AG09319 (cell line): ENCODE data around the gene CMYA5.
"Not testable (repeated sequence)": the region's sequence is repeated elsewhere in the genome, so short reads cannot be mapped to it uniquely, and the experiment has no call there.

ENCODE experiments used
- DNase-seq: peaks from one replicate; pipeline ENCODE4 v3.0.0-alpha.2; 2010; ENCODE audit warnings: low read depth; ENCODE audit errors: extremely low read depth
- TF ChIP-seq, protein P1 (sequence below): IDR thresholded peaks from 2 replicates; pipeline ENCODE4 v1.5.1; 2011; ENCODE audit warnings: low read depth, mild to moderate bottlenecking, inconsistent platforms, low read length, moderate library complexity

Gene CMYA5

DNA sequence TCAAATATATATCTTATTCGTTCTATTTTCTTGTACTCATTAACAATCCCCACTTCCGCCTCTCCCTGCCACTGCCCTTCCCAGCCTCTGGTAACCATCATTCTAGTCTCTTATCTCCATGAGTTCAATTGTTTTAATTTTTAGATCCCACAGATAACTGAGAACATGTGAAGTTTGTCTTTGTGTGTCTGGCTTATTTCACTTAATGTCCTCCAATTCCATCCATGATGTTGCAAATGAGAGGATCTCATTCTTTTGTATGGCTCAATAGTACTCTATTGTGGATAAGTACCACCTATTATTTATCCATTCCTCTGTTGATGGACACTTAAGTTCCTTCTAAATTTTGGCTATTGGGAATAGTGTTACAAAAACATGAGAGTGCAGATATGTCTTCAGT is 17.2 kb upstream of the CMYA5 start:
- no peak for DNase-seq
- TF ChIP-seq, protein P1, sequence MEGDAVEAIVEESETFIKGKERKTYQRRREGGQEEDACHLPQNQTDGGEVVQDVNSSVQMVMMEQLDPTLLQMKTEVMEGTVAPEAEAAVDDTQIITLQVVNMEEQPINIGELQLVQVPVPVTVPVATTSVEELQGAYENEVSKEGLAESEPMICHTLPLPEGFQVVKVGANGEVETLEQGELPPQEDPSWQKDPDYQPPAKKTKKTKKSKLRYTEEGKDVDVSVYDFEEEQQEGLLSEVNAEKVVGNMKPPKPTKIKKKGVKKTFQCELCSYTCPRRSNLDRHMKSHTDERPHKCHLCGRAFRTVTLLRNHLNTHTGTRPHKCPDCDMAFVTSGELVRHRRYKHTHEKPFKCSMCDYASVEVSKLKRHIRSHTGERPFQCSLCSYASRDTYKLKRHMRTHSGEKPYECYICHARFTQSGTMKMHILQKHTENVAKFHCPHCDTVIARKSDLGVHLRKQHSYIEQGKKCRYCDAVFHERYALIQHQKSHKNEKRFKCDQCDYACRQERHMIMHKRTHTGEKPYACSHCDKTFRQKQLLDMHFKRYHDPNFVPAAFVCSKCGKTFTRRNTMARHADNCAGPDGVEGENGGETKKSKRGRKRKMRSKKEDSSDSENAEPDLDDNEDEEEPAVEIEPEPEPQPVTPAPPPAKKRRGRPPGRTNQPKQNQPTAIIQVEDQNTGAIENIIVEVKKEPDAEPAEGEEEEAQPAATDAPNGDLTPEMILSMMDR = no peak

DNA sequence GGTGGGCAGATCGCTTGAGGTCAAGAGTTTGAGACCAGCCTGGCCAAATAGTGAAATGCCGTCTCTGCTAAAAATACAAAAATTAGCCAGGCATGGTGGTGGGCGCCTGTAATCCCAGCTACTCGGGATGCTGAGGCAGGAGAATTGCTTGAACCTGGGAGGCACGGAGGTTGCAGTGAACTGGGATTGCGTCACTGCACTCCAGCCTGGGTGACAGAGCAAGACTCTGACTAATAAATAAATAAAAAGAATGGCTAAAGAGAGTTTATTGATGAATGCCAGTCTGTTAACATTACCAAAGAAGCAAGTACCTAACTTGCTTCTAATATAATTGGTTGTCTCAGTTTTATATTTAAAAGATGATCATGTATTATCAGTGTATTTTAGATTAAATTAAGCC is 13.3 kb upstream of the CMYA5 start:
- DNase-seq = not testable (repeated sequence)

DNA sequence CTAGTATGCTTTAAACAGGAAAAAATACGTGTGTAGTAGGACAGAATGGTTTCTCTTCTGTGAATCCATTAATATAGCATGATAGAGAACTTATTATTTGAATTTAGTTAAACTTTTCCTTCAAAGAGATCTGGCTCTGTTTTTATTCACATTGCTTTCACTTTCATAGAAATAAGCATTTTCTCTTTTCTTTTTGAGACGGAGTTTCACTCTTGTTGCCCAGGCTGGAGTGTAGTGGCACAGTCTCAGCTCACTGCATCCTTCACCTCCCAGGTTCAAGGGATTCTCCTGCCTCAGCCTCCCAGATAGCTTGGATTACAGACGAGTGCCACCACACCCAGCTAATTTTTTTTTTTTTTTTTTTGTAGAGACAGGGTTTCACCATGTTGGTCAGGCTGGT is 7.5 kb upstream of the CMYA5 start:
- not testable (repeated sequence) for DNase-seq

DNA sequence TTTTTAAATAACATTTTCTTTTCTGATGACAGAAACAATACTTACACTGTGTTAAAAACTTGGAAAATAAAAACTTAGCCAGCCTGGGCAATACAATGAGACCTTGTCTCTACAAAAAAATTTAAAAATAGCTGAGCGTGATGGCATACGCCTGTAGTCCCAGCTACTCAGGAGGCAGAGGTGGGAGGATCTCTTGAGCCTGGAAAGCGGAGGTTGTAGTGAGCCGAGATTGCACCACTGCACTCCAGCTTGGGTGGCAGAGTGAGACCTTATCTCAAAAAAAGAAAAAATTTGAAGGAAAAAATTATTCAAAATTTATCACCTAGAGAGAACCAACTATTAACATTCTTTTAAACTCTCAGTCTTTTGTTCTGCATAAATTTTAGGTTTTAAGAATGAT is 4.9 kb upstream of the CMYA5 start:
- no peak for DNase-seq
- TF ChIP-seq, protein P1 = no peak

DNA sequence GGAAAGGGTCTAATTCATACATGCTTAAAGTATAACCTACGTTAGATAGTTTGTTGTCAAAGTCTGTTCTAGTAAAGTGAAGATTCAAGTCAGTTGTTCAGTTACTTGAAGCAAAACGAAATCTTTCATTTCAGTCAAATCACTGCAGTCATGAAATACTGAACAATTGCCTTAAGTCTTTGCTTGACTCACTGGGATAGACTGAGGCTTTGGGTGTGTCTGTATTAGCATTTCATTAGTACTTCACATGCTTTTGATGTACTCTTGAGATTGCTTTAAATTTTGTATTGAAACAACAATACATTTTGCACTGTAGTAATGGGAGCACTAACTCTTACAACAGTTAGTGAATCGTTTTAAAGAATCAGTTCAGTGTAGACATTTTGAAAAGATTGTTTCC is 4.0 kb upstream of the CMYA5 start:
- no peak for DNase-seq
- TF ChIP-seq, protein P1 = no peak

DNA sequence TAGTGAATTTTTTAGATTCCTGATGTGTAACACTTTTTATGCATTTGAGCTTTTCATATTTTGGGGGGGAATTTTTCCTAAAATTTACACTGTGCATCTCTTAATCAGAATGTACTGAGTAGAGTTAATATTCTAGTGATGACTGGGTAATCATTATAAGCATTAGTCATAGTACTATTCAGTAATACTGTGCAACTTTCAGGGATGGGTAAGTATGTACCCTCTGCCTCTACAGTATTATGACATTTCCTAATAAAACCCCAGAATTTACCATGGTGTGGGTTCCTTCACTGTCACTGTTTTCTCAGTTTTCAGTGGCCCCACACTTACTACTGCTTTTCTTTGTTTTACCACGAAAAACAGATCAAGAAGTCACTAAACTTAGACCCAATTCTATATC is 2.8 kb upstream of the CMYA5 start:
- no peak for DNase-seq
- TF ChIP-seq, protein P1 = no peak

DNA sequence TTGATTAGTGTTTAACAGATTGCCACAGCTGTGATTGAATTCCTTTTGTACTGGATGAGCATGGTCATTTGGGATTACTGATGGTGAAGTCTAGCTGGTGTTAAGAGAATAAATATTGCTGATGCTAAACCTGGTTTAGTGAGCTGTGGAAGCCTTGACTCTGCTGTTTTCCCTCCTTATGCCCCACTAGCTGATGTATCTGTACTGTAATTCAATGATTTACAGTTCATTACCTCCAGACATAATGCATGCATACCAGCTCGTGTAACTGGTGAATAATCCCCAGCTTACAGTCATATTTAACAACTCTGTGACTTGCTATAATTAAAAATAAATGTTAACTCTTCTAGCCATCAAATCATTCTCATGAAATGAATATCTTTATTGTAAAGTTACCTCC is 1.7 kb upstream of the CMYA5 start:
- TF ChIP-seq, protein P1 = no peak
- no peak for DNase-seq

DNA sequence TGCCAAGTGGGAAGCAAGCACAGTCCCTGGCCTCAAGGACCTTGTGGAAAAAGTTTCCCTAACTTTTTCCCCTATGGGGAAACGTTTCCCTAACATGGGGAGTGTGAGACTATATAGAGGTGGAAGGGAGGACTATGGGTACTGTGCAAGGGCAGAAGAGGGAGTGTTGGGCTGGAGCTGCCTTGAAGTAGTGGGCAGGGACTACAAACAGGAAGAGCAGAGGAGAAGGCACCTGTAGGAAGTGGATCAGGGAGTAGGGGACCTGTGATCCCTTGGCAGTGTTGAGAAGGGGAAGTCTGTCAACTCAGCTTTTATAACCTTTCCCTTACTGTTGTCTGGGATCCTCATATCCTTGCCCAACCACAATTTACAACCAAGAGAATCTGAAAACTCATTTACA is 1.4 kb downstream of the CMYA5 start:
- no peak for DNase-seq
- TF ChIP-seq, protein P1 = no peak

DNA sequence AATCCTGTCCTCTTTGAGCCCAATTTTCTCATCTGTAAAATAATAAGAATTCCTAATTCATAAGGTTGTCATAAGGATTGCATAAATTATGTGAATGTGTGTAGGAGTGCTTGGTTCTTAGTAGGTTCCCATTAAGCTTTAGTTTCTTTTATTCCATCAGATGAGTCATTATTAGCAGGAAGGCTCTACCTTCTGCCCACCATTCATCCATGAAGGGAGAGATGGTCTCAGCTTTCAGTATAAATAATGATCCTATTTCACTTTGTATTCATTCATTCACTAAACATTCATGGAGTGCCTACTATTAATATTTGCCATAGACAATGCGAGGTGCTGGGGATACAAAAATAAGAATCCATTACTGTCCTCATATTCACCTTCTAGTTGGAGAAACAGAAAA is 3.0 kb downstream of the CMYA5 start:
- DNase-seq = no peak
- TF ChIP-seq, protein P1 = no peak
